UCSD-AML1 (cell line): ENCODE data around the gene FAM241A.
"Not testable (repeated sequence)": the region's sequence is repeated elsewhere in the genome, so short reads cannot be mapped to it uniquely, and the experiment has no call there.

ENCODE experiments used
- DNase-seq: peaks from one replicate; lab custom pipeline; 2025; ENCODE audit not compliant: unreplicated experiment; lab: John Stamatoyannopoulos, UW

Gene FAM241A

GRCh38 chr4:112172180-112172579 is 26.9 kb downstream of the FAM241A start:
- no peak for DNase-seq

- DNase-seq, result no peak
These were observed 28.6 kb downstream of the FAM241A start for GRCh38 chr4:112173593-112174558.

GRCh38 chr4:112175840-112176239 is 30.6 kb downstream of the FAM241A start:
- DNase-seq, result no peak

- no peak for DNase-seq
These were observed 31.3 kb downstream of the FAM241A start for GRCh38 chr4:112176596-112176995.

- DNase-seq, result not testable (repeated sequence)
These were observed 33.5 kb downstream of the FAM241A start for GRCh38 chr4:112178741-112179140.

- no peak for DNase-seq
These were observed 36.2 kb downstream of the FAM241A start for GRCh38 chr4:112181358-112182000.

GRCh38 chr4:112182604-112183003 is 37.4 kb downstream of the FAM241A start:
- DNase-seq, result no peak

- no peak for DNase-seq
These were observed 38.0 kb downstream of the FAM241A start for GRCh38 chr4:112183252-112183651.

GRCh38 chr4:112184438-112184837 is 39.2 kb downstream of the FAM241A start:
- no peak for DNase-seq

- no peak for DNase-seq
These were observed 40.1 kb downstream of the FAM241A start for GRCh38 chr4:112185334-112185733.

- no peak for DNase-seq
These were observed 40.8 kb downstream of the FAM241A start for GRCh38 chr4:112185740-112186670.

GRCh38 chr4:112189754-112190153 is 44.5 kb downstream of the FAM241A start:
- no peak for DNase-seq

GRCh38 chr4:112190684-112191083 is 45.4 kb downstream of the FAM241A start:
- DNase-seq, result no peak

- no peak for DNase-seq
These were observed 51.2 kb downstream of the FAM241A start for GRCh38 chr4:112196461-112196860.

- DNase-seq, result no peak
These were observed 53.8 kb downstream of the FAM241A start for GRCh38 chr4:112199041-112199440.

GRCh38 chr4:112201915-112202505 is 56.8 kb downstream of the FAM241A start:
- DNase-seq, result no peak

GRCh38 chr4:112203593-112203992 is 58.3 kb downstream of the FAM241A start:
- no peak for DNase-seq

- DNase-seq, result no peak
These were observed 61.2 kb downstream of the FAM241A start for GRCh38 chr4:112206431-112206830.

- DNase-seq, result not testable (repeated sequence)
These were observed 63.2 kb downstream of the FAM241A start for GRCh38 chr4:112208137-112209095.

GRCh38 chr4:112210777-112211176 is 65.5 kb downstream of the FAM241A start:
- no peak for DNase-seq
